B cell (primary cell): ENCODE results near the gene DNAJA1. TPM values are rescaled to one million over a fixed set of nuclear protein-coding genes. Genes with fewer than 3 reads are reported as not detected.
"Not testable (repeated sequence)": the region's sequence is repeated elsewhere in the genome, so short reads cannot be mapped to it uniquely, and the experiment has no call there.

Experiments
- ATAC-seq: fragments of 200-7000 bp; cut with Tn5 transposase; one replicate; pipeline ENCODE4 v1.10.0; 2021; ENCODE audit warnings: low read depth, mild to moderate bottlenecking, moderate number of reproducible peaks, moderate library complexity
- CTCF ChIA-PET: fragments of 350-600 bp; sonication (Branson Sonifier 250); formaldehyde crosslinking; loops from one replicate; lab custom pipeline; 2021; ENCODE audit warnings: antibody characterized with exemption, inconsistent platforms; lab: Charles Lee
- POLR2A ChIA-PET: fragments of 350-600 bp; sonication (Branson Sonifier 250); formaldehyde crosslinking; loops from one replicate; lab custom pipeline; 2021; ENCODE audit warnings: antibody characterized with exemption; lab: Charles Lee
- DNase-seq: peaks from one replicate; pipeline ENCODE4 v3.0.0; 2013
- H2AFZ ChIP-seq: 2 replicates; pipeline ENCODE4 v1.6.1; 2012; ENCODE audit warnings: mild to moderate bottlenecking, low read depth, low read length; ENCODE audit not compliant: insufficient read depth, poor library complexity, severe bottlenecking
- H3K27ac ChIP-seq, 2 donors: 1 replicate in 1 of 2; 2 replicates in 1 of 2; pipeline ENCODE4 v1.5.1; 2012 to 2013; ENCODE audit warnings: low read length in 2 of 2, mild to moderate bottlenecking in 2 of 2, moderate library complexity in 1 of 2
- H3K27me3 ChIP-seq, 4 experiments: fragments of 200-600 bp in 1 of 4; sonication (generic) in 1 of 4; replicated peaks in 1 of 4; 1 replicate in 2 of 4; 2 replicates in 2 of 4; pipeline versions ENCODE4 v1.6.1 to v1.7.0; 2013 to 2016; ENCODE audit warnings: low read length in 3 of 4, mild to moderate bottlenecking in 2 of 4, mixed read lengths in 1 of 4, moderate library complexity in 1 of 4; ENCODE audit not compliant: insufficient read depth in 4 of 4, control insufficient read depth in 3 of 4; ENCODE audit errors: control extremely low read depth in 1 of 4
- H3K36me3 ChIP-seq, 2 experiments: replicated peaks in 1 of 2; 1 replicate in 1 of 2; 2 replicates in 1 of 2; pipeline versions ENCODE4 v1.6.1 to v1.7.1; 2013; ENCODE audit warnings: low read length in 1 of 2; ENCODE audit not compliant: insufficient read depth in 2 of 2, control insufficient read depth in 1 of 2; ENCODE audit errors: control extremely low read depth in 1 of 2, extremely low read depth in 1 of 2
- H3K4me1 ChIP-seq, 2 donors: fragments of 200-600 bp in 1 of 2; sonication (generic) in 1 of 2; 1 replicate in 1 of 2; 2 replicates in 1 of 2; pipeline versions ENCODE4 v1.5.1 to v1.6.1; 2013 to 2017; ENCODE audit warnings: low read length in 2 of 2; ENCODE audit not compliant: control insufficient read depth in 2 of 2, insufficient read depth in 2 of 2
- H3K4me2 ChIP-seq: replicated peaks from 2 replicates; pipeline ENCODE3; 2012; ENCODE audit warnings: mild to moderate bottlenecking, low read depth, low read length; ENCODE audit not compliant: poor library complexity, severe bottlenecking
- H3K4me3 ChIP-seq, 5 experiments: fragments of 200-600 bp in 1 of 5; sonication (generic) in 1 of 5; 1 replicate in 3 of 5; 2 replicates in 2 of 5; pipeline versions ENCODE4 v1.5.1 to v1.7.0; 2011 to 2016; ENCODE audit warnings: low read length in 4 of 5, mild to moderate bottlenecking in 4 of 5, low read depth in 2 of 5, control low read depth in 1 of 5, moderate library complexity in 1 of 5; ENCODE audit not compliant: insufficient read depth in 1 of 5; ENCODE audit errors: control extremely low read depth in 1 of 5, extremely low read depth in 1 of 5
- H3K79me2 ChIP-seq: fragments of 200-600 bp; sonication (generic); one replicate; pipeline ENCODE4 v1.6.0; 2016; ENCODE audit warnings: low read length; ENCODE audit not compliant: control insufficient read depth, insufficient read depth
- H3K9ac ChIP-seq: fragments of 200-600 bp; sonication (generic); 2 replicates; pipeline ENCODE4 v1.6.1; 2017; ENCODE audit warnings: mild to moderate bottlenecking, low read length, moderate library complexity
- H3K9me3 ChIP-seq, 3 donors: one replicate each; pipeline versions ENCODE4 v1.6.1 to v1.7.1; 2013; ENCODE audit warnings: low read length in 2 of 3; ENCODE audit not compliant: control insufficient read depth in 2 of 3, insufficient read depth in 1 of 3; ENCODE audit errors: control extremely low read depth in 1 of 3
- H4K20me1 ChIP-seq: 2 replicates; pipeline ENCODE4 v1.6.0; 2012; ENCODE audit warnings: mild to moderate bottlenecking, low read length; ENCODE audit not compliant: insufficient read depth, control insufficient read depth, poor library complexity, severe bottlenecking
- H3K27ac Mint-ChIP-seq: one replicate; pipeline ENCODE4 v1.8.0; 2021; ENCODE audit warnings: mixed read lengths
- H3K27me3 Mint-ChIP-seq: one replicate; pipeline ENCODE4 v1.8.0; 2021; ENCODE audit warnings: mixed read lengths
- H3K4me1 Mint-ChIP-seq: one replicate; pipeline ENCODE4 v1.8.0; 2021; ENCODE audit warnings: mixed read lengths
- H3K4me3 Mint-ChIP-seq: one replicate; pipeline ENCODE4 v1.8.0; 2021; ENCODE audit warnings: mixed read lengths
- H3K9me3 Mint-ChIP-seq: one replicate; pipeline ENCODE4 v1.8.0; 2022; ENCODE audit warnings: mixed read lengths; ENCODE audit not compliant: insufficient read depth
- WGBS: methylation state at CpG from one replicate; pipeline ENCODE4 v1.1.5; 2013; ENCODE audit warnings: missing lambda C conversion rate; ENCODE audit not compliant: insufficient coverage; 5-methylcytosine and 5-hydroxymethylcytosine counted together
- intact Hi-C: fragments of 100-400 bp; cut with micrococcal nuclease; formaldehyde crosslinking; loops from one replicate; pipeline ENCODE4 v1.10.0; 2022
- polyA plus RNA-seq: library from polyadenylated mRNA; depleted of rRNA; stranded (reverse); fragments of >200 nt; gene quantifications from 2 replicates; pipeline ENCODE4 v1.2.3, GENCODE V29; 2012
- total RNA-seq, 2 donors: library from RNA; stranded (reverse); fragments of 120-200 nt in 1 of 2; gene quantifications; 1 replicate in 1 of 2; 2 replicates in 1 of 2; pipeline versions ENCODE4 v1.2.3 to v1.2.4, GENCODE V29; 2013 to 2022

DNAJA1 gene
- total and polyA plus RNA-seq, 2 donors (not counting 1 experiment from before 2014, with no cell fraction given): 68.6 to 104 TPM

DNA sequence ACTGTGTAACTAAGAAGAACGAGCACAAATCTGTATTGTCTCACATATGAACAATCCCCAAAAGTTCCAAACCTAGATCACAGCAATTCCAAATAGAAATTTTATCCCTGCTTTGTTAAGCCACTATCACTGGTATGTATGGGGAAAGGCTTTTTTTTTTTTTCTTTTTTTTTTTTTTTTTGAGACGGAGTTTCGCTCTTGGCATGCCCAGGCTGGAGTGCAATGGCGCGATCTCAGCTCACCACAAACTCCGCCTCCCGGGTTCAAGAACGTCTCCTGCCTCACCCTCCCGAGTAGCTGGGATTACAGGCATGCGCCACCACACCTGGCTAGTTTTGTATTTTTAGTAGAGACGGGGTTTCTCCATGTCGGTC, 24.4 kb upstream of the DNAJA1 start:
- peak; percentile 21 for DNase-seq
- Histone ChIP-seq H2AFZ (peak overlapping the region; percentile 99), H3K36me3 (peaks cover 6 to 16% of the 10 kb centered on the region in 2 experiments), H3K27ac (peak overlapping the region; percentile 93 to 95), H3K9ac (peak overlapping the region; percentile 94), H3K79me2 (peaks cover 60% of the 10 kb centered on the region), H3K4me3 (peak overlapping the region; percentile 77 to 99 (median 95)), H3K4me2 (peak overlapping the region; percentile 89), H3K4me1 (peaks cover 8 to 14% of the 10 kb centered on the region in 2 donors)
- H3K27me3 Mint-ChIP-seq, H3K9me3 Mint-ChIP-seq, ATAC-seq, H4K20me1 ChIP-seq, H3K9me3 ChIP-seq, H3K27me3 ChIP-seq: not testable (repeated sequence)
- ChIA-PET CTCF (interaction anchor here (1.0 to 1.1 kb wide), 4 partner anchors 27 to 429 kb away, joined by 3 to 5 read pairs (median 3); no protein-coding TSS in a partner anchor), POLR2A (interaction anchor here (2.6 kb wide), 1 partner anchor 25 kb away, joined by 15 read pairs; the partner anchor contains the start of gene DNAJA1)
- intact Hi-C loops: loop anchor here (1.0 kb wide), 4 partner anchors 25 to 448 kb away; partner anchors contain the start of genes DNAJA1, NDUFB6, SMIM27 and TOPORS
- WGBS: 0% methylated on average over 2 of the region's 12 CpGs
- H3K4me3 Mint-ChIP-seq: peak overlapping the region; percentile 97
- H3K4me1 Mint-ChIP-seq: peaks cover 33% of the 10 kb centered on the region
- H3K27ac Mint-ChIP-seq: peak overlapping the region; percentile 98

- H3K4me1 ChIP-seq, H3K9me3 Mint-ChIP-seq, H3K4me3 Mint-ChIP-seq, DNase-seq, ATAC-seq, H3K27ac ChIP-seq, H3K9ac ChIP-seq, CTCF ChIA-PET, H3K27ac Mint-ChIP-seq, H3K27me3 Mint-ChIP-seq, intact Hi-C loops, H2AFZ ChIP-seq, H3K9me3 ChIP-seq, H3K4me3 ChIP-seq, POLR2A ChIA-PET, H4K20me1 ChIP-seq, H3K4me2 ChIP-seq, H3K27me3 ChIP-seq, H3K36me3 ChIP-seq: not testable (repeated sequence)
- H3K4me1 Mint-ChIP-seq: peaks cover 15% of the 10 kb centered on the region
- peaks cover 15% of the 10 kb centered on the region for H3K79me2 ChIP-seq
These were observed 19.7 kb upstream of the DNAJA1 start for GRCh38 chr9:33005335-33005734.
